GM23338 (cell line): ENCODE measurements around the gene KLHL25.
A peak's percentile ranks its signal among the peaks of the same experiment; 100 is the strongest.

Experiments
- EZH2 ChIP-seq: fragments of 200-600 bp; sonication (generic); IDR thresholded peaks from one replicate; pipeline ENCODE4 v1.8.0; 2017; ENCODE audit warnings: antibody characterized with exemption, mild to moderate bottlenecking, low read depth; ENCODE audit not compliant: unreplicated experiment
- POLR2AphosphoS5 ChIP-seq: IDR thresholded peaks from 2 replicates; pipeline ENCODE4 v1.6.1; 2016; ENCODE audit warnings: antibody characterized with exemption, low read depth
- REST ChIP-seq: IDR thresholded peaks from one replicate; pipeline ENCODE4 v1.6.1; 2018; ENCODE audit warnings: antibody characterized with exemption; ENCODE audit not compliant: unreplicated experiment
- STAT1 ChIP-seq: IDR thresholded peaks from one replicate; pipeline ENCODE4 v1.6.1; 2016; ENCODE audit warnings: antibody characterized with exemption; ENCODE audit not compliant: unreplicated experiment
- TF ChIP-seq, protein P1 (sequence below), 2 experiments: fragments of 200-600 bp in 1 of 2; sonication (generic) in 1 of 2; conservative IDR thresholded peaks; 2 replicates each; pipeline versions ENCODE4 v1.5.1 to v1.6.1; 2016 to 2017; ENCODE audit warnings: antibody characterized with exemption in 2 of 2, low read depth in 2 of 2, mild to moderate bottlenecking in 2 of 2, moderate library complexity in 1 of 2

- TF ChIP-seq, protein P1, sequence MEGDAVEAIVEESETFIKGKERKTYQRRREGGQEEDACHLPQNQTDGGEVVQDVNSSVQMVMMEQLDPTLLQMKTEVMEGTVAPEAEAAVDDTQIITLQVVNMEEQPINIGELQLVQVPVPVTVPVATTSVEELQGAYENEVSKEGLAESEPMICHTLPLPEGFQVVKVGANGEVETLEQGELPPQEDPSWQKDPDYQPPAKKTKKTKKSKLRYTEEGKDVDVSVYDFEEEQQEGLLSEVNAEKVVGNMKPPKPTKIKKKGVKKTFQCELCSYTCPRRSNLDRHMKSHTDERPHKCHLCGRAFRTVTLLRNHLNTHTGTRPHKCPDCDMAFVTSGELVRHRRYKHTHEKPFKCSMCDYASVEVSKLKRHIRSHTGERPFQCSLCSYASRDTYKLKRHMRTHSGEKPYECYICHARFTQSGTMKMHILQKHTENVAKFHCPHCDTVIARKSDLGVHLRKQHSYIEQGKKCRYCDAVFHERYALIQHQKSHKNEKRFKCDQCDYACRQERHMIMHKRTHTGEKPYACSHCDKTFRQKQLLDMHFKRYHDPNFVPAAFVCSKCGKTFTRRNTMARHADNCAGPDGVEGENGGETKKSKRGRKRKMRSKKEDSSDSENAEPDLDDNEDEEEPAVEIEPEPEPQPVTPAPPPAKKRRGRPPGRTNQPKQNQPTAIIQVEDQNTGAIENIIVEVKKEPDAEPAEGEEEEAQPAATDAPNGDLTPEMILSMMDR (conservative IDR thresholded peaks at IDR 0.05; ENCODE audit: low read depth in 2 of 2) = peak; percentile 76 to 84
- no peak for TF ChIP-seq REST
- TF ChIP-seq POLR2AphosphoS5 = no peak
- TF ChIP-seq EZH2 = no peak
- no peak for TF ChIP-seq STAT1
Observed at GRCh38 chr15:85730001-85730820, 64.5 kb downstream of the KLHL25 start.
